ENCODE data around the gene COL28A1.

COL28A1 gene

GRCh38 chr7:7354674-7355073 is 181.0 kb downstream of the COL28A1 start:
- no peak for TF ChIP-seq CTCF (IDR thresholded peaks at IDR 0.05; ENCODE audit: low read depth, low read length, missing control alignments)
- DNase-seq (ENCODE audit: extremely low read depth, low read depth), result no peak
- no peak overlapping the region for H3K4me3 ChIP-seq (replicated peaks; ENCODE audit: low read depth, low read length)

- no peak for TF ChIP-seq CTCF (IDR thresholded peaks at IDR 0.05; ENCODE audit: low read depth, low read length, missing control alignments)
- H3K4me3 ChIP-seq (replicated peaks; ENCODE audit: low read depth, low read length), result no peak overlapping the region
- DNase-seq (ENCODE audit: extremely low read depth, low read depth), result no peak
Observed at GRCh38 chr7:7352845-7353244, 182.8 kb downstream of the COL28A1 start.

GRCh38 chr7:7351832-7352231 is 183.8 kb downstream of the COL28A1 start:
- TF ChIP-seq CTCF (IDR thresholded peaks at IDR 0.05; ENCODE audit: low read depth, low read length, missing control alignments), result no peak
- no peak for DNase-seq (ENCODE audit: extremely low read depth, low read depth)
- no peak overlapping the region for H3K4me3 ChIP-seq (replicated peaks; ENCODE audit: low read depth, low read length)

- DNase-seq (ENCODE audit: extremely low read depth, low read depth), result no peak
- H3K4me3 ChIP-seq (replicated peaks; ENCODE audit: low read depth, low read length), result no peak overlapping the region
- no peak for TF ChIP-seq CTCF (IDR thresholded peaks at IDR 0.05; ENCODE audit: low read depth, low read length, missing control alignments)
Observed at GRCh38 chr7:7351156-7351555, 184.5 kb downstream of the COL28A1 start.

GRCh38 chr7:7349156-7349555 is 186.5 kb downstream of the COL28A1 start:
- no peak for TF ChIP-seq CTCF (IDR thresholded peaks at IDR 0.05; ENCODE audit: low read depth, low read length, missing control alignments)
- no peak overlapping the region for H3K4me3 ChIP-seq (replicated peaks; ENCODE audit: low read depth, low read length)
- DNase-seq (ENCODE audit: extremely low read depth, low read depth), result no peak

- H3K4me3 ChIP-seq (replicated peaks; ENCODE audit: low read depth, low read length), result no peak overlapping the region
- no peak for DNase-seq (ENCODE audit: extremely low read depth, low read depth)
- no peak for TF ChIP-seq CTCF (IDR thresholded peaks at IDR 0.05; ENCODE audit: low read depth, low read length, missing control alignments)
Observed at GRCh38 chr7:7347045-7347444, 188.6 kb downstream of the COL28A1 start.

- TF ChIP-seq CTCF (IDR thresholded peaks at IDR 0.05; ENCODE audit: low read depth, low read length, missing control alignments), result no peak
- DNase-seq (ENCODE audit: extremely low read depth, low read depth), result no peak
- no peak overlapping the region for H3K4me3 ChIP-seq (replicated peaks; ENCODE audit: low read depth, low read length)
Observed at GRCh38 chr7:7344583-7344982, 191.1 kb downstream of the COL28A1 start.
